Activated CD4-positive, CD25-positive, alpha-beta regulatory T cell treated with anti-CD3 and anti-CD28 coated beads, Interleukin-2, amount 50 U/mL, for 72 hours (primary cell): ENCODE data around the gene CPEB3.
A peak's percentile ranks its signal among the peaks of the same experiment; 100 is the strongest.
"Not testable (repeated sequence)": the region's sequence is repeated elsewhere in the genome, so short reads cannot be mapped to it uniquely, and the experiment has no call there.

Source experiments
- DNase-seq: peaks from one replicate; pipeline ENCODE4 v3.0.0; 2021

Gene CPEB3

GRCh38 chr10:92290837-92291615 is at the start of gene CPEB3, which contains the start of gene MARCHF5:
TSS of gene CPEB3 (minus strand) at chr10:92291078. CDS start at chr10:92240350, 50,728 bp downstream.
TSS of gene MARCHF5 (plus strand) at chr10:92291167. CDS start at chr10:92291495, 328 bp downstream.
- DNase-seq = peak; percentile 90

GRCh38 chr10:92329927-92330326 is 39.0 kb upstream of the CPEB3 start:
- DNase-seq = not testable (repeated sequence)

- no peak for DNase-seq
These were observed 38.1 kb upstream of the CPEB3 start for GRCh38 chr10:92328993-92329392.

DNA sequence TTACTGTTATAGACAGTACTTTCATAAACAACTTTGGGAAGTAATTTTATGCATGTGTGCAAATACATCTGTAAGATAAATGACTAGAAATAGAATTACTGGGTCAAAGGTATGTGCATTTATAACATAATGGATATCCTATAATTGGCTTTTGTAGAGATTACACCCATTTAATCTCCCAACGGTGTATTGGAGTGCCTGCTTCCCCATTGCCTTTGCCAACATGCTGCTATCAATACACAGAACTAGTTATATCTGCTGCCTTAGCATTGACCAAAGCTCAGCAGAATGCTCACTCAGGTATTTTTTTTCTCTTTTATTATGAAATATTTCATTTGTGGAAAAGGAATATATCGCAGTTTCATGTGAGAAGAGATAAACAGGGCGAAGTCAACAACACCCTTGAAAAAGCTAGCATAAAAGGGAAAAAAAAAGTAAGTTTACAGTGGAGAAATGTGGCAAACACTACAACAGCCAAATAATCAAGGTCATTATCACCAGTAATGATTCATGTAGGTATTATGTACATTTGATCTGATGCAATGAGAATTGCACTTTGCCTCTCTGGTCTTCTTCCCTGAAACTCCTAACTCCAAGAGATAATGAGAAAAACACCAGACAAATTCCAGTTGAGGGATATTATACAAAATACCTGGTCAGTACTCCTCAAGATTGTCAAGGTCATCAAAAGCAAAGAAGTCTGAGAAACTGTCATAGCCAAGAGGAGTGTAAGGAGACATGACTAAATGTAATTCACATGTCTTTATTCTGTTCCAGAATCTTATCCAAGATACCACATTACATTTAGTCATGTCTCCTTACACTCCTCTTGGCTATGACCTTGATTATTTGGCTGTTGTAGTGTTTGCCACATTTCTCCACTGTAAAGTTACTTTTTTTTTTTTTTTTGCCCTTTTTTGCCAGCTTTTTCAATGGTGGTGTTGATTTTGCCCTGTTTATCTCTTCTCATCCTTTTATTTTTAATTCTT is 36.9 kb upstream of the CPEB3 start:
- no peak for DNase-seq

DNA sequence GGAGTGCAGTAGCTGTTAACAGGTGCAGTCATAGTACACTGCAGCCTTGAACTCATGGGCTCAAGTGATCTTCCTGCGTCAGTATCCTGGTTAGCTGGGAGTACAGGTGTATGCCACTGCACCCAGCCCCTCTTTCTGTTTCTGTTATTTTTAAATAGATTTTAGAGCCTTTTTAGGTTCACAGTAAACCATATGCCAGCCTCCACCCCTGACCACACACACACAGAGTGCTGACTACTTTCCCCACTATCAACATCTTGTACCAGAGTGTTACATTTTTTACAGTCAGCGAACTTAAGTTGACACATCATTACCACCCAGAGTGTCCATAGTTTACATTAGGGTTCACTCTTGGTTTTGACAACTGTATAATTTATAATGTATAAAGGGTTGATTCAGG is 32.2 kb upstream of the CPEB3 start:
- no peak for DNase-seq

DNA sequence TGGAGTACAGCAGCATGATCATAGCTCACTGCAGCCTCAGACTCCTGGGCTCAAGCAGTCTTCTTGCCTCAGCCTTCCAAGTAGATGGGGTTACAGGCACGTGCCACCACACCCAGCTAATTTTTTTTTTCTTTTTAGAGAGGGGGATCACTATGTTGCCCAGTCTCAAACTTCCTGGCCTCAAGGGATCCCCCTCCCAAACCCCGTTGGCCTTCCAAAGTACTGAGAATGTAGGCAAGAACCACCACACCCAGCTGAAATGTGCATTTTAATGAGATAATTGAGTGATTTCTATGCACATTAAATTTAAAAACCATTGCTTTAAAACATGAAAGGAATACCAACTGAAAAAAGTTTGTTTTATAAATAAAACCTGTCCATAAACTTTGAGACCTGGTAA is 25.7 kb upstream of the CPEB3 start:
- no peak for DNase-seq

DNA sequence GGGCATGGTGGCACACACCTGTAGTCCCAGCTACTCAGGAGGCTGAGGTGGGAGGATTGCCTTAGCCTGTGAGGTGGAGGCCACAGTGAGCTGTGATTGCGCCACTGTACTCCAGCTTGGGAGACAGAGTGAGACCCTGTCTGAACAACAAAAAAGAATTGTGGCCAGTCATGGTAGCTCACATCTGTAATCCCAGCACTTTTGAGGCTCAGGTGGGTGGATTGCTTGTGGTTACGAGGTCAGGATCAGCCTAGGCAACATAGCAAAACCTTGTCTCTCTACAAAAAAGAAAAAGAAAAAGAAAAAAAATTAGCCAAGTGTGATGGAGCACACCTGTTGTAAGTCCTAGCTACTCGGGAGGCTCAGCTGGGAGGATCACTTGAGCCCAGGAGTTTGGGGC is 22.9 kb upstream of the CPEB3 start:
- no peak for DNase-seq

DNA sequence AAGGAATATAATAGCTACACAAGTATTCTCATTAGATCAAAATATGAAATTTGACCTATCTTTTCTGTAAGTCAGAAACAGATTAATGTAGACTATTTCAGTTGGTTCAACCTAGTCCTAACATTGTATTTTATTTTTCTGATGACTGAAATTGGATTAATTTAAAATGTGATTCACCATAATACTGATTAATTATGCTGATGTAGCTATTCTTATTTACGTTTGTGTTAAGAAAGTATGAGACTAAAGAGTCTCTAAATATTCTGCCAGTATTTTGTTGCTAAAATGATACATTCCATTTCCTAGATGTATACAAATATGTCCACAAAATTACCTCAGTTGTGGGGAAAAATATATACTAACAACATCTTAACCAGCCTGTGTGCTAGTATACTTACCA is 18.4 kb upstream of the CPEB3 start:
- DNase-seq = no peak

DNA sequence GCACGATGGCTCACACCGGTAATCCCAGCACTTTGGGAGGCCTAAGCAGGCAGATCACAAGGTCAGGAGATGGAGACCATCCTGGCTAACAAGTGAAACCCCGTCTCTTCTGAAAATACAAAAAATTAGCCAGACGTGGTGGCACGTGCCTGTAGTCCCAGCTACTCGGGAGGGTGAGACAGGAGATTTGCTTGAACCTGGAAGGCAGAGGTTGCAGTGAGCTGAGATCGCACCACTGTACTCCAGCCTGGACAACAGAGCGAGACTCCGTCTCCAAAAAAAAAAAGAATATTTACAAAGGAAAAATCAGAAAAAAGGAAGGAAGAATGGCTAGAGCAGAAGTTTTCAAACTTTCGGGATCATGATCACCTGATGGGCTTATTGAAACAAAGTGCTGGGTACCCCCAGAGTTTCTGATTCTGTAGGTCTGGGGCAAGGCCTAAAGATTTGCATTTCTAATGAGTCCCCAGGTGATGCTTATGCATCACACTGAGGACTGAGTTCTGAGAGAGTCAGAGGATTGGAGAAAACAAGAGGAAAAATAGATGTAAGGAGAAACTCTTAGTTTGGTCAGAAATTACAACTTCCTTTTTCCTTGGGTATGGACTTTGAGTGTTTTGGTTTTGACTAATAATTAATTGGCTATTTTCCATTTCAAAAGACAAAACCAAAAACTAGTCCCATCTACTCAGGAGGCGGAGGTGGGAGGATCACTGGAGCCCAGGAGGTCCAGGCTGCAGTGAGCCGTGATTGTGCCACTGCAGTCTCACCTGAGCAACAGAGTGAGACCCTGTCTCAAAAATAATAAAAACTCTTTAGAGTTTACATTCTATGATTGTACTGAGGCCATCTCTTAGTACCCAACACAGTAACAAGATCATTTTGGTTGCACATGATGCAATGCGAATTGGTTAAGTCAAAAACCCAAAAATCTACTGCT is 14.5 kb upstream of the CPEB3 start:
- no peak for DNase-seq

GRCh38 chr10:92304061-92304460 is 13.2 kb upstream of the CPEB3 start:
- DNase-seq = no peak

- no peak for DNase-seq
These were observed 12.2 kb upstream of the CPEB3 start for GRCh38 chr10:92303096-92303495.

DNA sequence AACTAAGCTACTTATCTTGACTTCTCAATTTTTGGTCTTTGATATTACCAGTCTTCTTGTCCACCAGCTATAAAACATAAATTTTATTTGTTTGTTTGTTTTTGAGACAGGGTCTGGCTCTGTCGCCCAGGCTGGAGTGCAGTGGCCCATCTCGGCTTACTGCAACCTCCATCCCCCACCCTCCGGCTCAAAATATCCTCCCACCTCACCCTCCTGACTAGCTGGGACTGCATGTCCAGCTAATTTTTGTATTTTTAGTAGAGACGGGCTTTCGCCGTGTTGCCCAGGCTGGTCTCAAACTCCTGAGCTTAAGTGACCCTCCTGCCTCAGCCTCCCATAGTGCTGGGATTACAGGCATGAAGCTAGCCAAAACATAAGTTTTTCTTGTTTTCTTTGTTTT is 7.6 kb upstream of the CPEB3 start:
- no peak for DNase-seq

DNA sequence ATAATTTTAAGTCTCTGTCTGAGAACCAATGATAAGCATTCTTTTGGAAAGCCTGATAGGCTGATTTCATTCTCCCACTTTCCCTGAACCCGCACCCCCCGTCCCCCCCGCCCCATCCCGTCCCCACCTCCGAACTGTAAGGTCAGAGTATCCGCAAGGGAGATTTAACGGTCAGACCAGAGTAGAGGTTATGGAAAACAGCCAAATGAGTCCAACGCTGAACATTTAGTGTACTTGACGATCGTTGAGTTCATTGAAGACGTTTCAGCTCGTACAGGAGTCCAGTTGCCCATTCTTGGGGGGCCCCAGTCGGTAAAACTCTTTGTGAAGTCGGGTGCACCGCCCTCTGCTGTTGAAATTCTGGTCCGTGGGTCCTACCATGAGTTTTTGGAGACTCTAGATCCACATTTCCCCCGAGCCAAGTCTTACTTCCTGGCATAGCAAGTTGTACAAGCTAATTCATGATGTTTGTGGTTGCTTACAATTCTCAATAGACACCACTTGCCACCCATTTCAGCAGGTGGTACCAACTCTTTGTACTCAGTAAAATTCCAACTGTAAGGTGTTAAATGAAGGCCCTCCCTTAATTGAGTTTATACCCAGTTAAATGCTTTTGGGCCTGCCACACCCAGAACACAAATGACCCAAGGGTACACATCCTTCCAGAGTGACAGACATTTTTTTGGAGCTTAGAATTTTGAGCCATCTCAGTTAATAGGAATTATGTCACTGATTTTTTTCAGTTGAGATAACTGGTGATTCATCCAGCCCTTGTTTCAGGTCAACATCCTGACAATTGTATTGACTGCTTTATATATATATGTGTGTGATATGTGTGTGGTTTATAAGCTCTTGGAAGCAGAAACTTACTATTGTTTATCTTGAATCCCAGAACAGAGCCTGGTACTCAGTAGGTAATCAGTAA is 1.3 kb upstream of the CPEB3 start:
- peak; percentile 45 for DNase-seq

DNA sequence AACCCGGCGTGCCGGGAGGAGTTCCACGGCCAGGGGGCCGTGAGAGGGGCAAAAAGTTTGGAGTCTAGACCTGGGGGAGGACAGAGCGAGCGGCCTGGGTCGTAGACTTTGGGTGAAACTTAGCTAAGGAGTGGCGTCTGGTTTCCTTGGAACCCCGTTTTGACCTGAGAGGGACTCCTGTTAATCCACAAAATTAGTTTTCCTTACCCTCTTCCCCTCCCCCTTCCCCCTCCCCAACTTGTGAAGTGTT is 663 bp upstream of the CPEB3 start:
- no peak for DNase-seq

DNA sequence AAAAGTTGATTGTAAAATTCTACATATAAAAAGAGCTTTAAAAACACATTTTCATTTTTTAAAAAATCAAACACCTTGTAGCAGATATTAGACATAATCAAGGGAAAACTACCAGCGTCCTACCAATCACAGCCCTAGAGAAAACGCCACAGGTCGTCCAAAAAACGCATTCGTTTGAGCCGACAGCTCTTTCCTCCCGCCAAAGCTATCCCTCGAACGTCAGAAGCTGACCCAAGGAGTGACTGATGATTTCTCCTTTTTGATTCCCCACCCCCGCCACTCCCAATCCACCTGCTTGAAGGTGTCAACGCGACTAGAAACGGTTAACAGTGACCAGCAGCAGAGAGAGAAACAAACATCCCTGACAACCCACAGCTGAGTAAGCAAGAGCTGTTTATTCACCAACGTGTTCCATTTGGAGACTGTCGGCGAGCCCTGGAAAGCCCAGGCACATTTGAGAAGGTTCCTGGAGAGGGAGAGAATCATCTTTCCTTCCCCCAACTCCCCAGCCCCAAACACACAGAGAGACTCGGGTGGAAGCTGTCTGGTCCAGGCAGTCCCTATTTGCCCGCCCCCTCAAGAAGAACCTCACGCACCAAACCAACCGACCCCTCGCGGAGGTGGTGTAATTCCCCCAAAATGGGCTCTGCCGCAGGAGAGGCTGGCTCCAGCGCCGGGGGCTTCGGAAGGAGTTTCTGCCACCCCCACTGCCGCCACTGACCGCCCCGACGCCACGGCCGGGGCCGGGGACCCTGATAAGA is 622 bp downstream of the CPEB3 start:
- no peak for DNase-seq

GRCh38 chr10:92284112-92284704 is 6.7 kb downstream of the CPEB3 start:
- DNase-seq = no peak

DNA sequence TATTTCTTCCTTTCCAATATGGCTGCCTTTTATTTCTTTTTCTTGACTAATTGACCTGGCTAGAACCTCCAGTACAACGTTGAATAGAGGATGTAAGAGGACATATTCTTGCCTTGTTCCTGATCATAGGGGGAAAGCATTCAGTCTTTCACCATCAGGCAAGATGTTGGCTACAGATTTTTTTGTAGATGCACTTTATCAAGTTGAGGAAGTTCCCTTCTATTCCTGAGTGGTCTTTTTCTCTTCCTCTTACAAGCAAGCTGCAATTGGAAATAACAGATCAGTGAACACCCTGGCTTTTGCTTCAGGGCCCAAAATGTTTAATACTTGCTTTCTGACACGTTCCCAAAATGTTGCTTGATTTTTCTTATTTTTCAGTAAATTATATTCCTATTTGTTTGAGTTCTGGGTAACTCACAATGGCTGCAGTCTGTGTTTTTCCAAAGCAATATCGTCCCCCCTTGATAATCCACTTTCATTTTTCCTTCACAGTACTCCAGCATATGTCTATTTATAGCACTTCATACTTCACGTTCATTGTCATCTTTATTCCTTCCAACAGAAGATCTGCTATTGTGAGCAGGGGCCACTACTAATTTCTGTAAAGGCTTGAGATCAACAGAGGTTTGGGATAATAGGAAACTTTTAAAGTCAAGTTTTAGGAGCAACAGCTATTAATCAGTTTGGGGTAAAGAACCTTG is 11.7 kb downstream of the CPEB3 start:
- DNase-seq = no peak

DNA sequence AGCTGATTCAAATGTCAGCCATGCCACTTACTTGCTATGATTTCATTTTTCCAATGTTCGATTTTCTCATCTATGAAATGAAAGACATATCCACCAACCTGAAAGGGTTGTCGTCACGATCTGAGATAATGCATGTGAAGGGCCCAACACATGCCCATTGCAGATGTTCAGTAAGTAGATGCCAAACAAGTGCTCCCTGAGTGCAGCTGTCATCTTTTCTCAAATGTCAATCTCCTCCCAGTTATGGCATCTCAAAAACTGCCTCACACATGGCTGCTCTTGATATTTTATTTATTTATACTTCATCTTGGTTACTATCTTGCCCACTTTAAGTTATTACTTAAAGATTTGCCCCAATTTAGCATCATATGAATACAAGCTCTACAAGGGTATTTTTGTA is 16.8 kb downstream of the CPEB3 start:
- no peak for DNase-seq

GRCh38 chr10:92268748-92269147 is 22.1 kb downstream of the CPEB3 start:
- DNase-seq = no peak

DNA sequence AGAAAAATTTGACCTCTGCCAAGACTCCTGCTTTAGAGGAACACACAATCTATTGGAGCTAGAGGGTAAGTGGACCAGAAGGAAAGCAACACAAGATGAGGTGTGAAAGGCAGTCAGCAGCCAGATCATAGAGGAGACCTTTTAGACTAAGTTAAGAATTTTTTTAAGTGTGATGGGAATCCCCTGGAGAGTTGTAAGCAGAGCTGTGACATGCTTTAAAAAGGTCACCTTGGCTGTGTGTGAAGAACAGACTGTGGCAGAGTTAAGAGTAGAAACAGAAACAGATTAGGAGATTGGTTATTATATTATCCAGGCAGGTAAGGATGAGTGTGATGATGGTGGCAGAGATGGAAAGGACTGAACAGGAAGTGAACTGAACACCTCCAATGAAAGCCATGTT is 23.5 kb downstream of the CPEB3 start:
- no peak for DNase-seq
